OCI-LY7 (cell line): ENCODE results near the gene MRPL33. TPM values are rescaled to one million over a fixed set of nuclear protein-coding genes. Genes with fewer than 3 reads are reported as not detected.

Experiments
- BruUV-seq: library from RNA; stranded (reverse); fragments of 400-500 nt; replicated peaks from 2 replicates; lab custom pipeline; 2021; lab: Mats Ljungman, UMichigan
- CTCF ChIA-PET: fragments of 300-600 bp; sonication (Branson Sonifier 250); formaldehyde crosslinking; loops from one replicate; lab custom pipeline; 2022; ENCODE audit warnings: antibody characterized with exemption; ENCODE audit not compliant: unreplicated experiment; lab: Charles Lee
- POLR2A ChIA-PET: fragments of 300-600 bp; sonication (Branson Sonifier 250); formaldehyde crosslinking; loops from one replicate; lab custom pipeline; 2022; ENCODE audit warnings: antibody characterized with exemption; lab: Charles Lee
- DNase-seq: peaks from one replicate; pipeline ENCODE4 v3.0.0-alpha.2; 2015; ENCODE audit warnings: low spot score
- H2AFZ ChIP-seq: fragments of 200-600 bp; sonication (generic), shearing (Covaris generic); 2 replicates; pipeline ENCODE4 v1.6.1; 2014; ENCODE audit warnings: mild to moderate bottlenecking, antibody characterized with exemption, low read length, moderate library complexity
- H3K27ac ChIP-seq: fragments of 200-600 bp; sonication (generic); 2 replicates; pipeline ENCODE4 v1.5.1; 2014; ENCODE audit warnings: mixed run types, low read depth, mild to moderate bottlenecking, moderate library complexity, low read length, inconsistent platforms; ENCODE audit not compliant: poor library complexity, severe bottlenecking
- H3K36me3 ChIP-seq: fragments of 200-600 bp; sonication (generic); 2 replicates; pipeline ENCODE4 v1.6.1; 2014; ENCODE audit warnings: mild to moderate bottlenecking, antibody characterized with exemption, low read length, moderate library complexity, mixed read lengths; ENCODE audit not compliant: insufficient read depth
- H3K4me1 ChIP-seq: fragments of 200-600 bp; sonication (generic); 2 replicates; pipeline ENCODE4 v1.5.1; 2014; ENCODE audit warnings: mild to moderate bottlenecking, low read length; ENCODE audit not compliant: insufficient read depth, poor library complexity, severe bottlenecking
- H3K4me2 ChIP-seq: fragments of 200-600 bp; sonication (generic); 2 replicates; pipeline ENCODE4 v1.6.1; 2014; ENCODE audit warnings: mild to moderate bottlenecking, low read length
- H3K4me3 ChIP-seq: fragments of 200-600 bp; sonication (generic); 2 replicates; pipeline ENCODE4 v1.5.1; 2014; ENCODE audit warnings: mild to moderate bottlenecking, low read depth, low read length; ENCODE audit not compliant: poor library complexity, severe bottlenecking
- H3K79me2 ChIP-seq: fragments of 200-600 bp; sonication (generic); 2 replicates; pipeline ENCODE4 v1.6.1; 2016; ENCODE audit warnings: low read depth, mild to moderate bottlenecking, low read length, moderate library complexity, mixed read lengths; ENCODE audit not compliant: insufficient read depth
- H3K9me2 ChIP-seq: fragments of 200-600 bp; sonication (generic); 2 replicates; pipeline ENCODE4 v1.6.1; 2016; ENCODE audit warnings: mild to moderate bottlenecking, low read length, mixed read lengths; ENCODE audit not compliant: insufficient read depth
- H3K9me3 ChIP-seq: fragments of 200-600 bp; sonication (generic); 2 replicates; pipeline ENCODE4 v1.6.1; 2014; ENCODE audit warnings: mild to moderate bottlenecking, mixed run types, low read length, mixed read lengths
- H4K20me1 ChIP-seq: fragments of 200-600 bp; sonication (generic); 2 replicates; pipeline ENCODE4 v1.6.1; 2014; ENCODE audit warnings: mild to moderate bottlenecking, antibody characterized with exemption, low read length, moderate library complexity, mixed read lengths; ENCODE audit not compliant: insufficient read depth
- CTCF ChIP-seq: fragments of 200-600 bp; sonication (generic); conservative IDR thresholded peaks from 2 replicates; pipeline ENCODE4 v1.5.1; 2014; ENCODE audit warnings: mild to moderate bottlenecking, antibody characterized with exemption, low read length, moderate library complexity, mixed read lengths
- EZH2phosphoT487 ChIP-seq: fragments of 200-600 bp; sonication (generic); IDR thresholded peaks from 2 replicates; pipeline ENCODE4 v1.6.1; 2018; ENCODE audit warnings: low read depth, borderline replicate concordance, mild to moderate bottlenecking, mixed run types, antibody characterized with exemption, low read length, moderate library complexity, mixed read lengths
- intact Hi-C: fragments of 100-400 bp; cut with micrococcal nuclease; formaldehyde crosslinking; loops from one replicate; pipeline ENCODE4 v1.10.0; 2022; ENCODE audit not compliant: unreplicated experiment
- total RNA-seq, 2 experiments: library from RNA; depleted of rRNA in 1 of 2; stranded (reverse); fragments of >200 nt in 1 of 2; shearing (Covaris generic) in 1 of 2; gene quantifications; 2 replicates each; pipeline ENCODE4 v1.2.3, GENCODE V29; 2014 to 2022

Gene MRPL33
- total RNA-seq, 2 experiments from 2014 or later = 43.8 to 51.2 TPM

- Histone ChIP-seq H4K20me1 (no peaks in the 10 kb centered on the region), H3K9me3 (no peaks in the 10 kb centered on the region), H3K79me2 (no peaks in the 10 kb centered on the region), H2AFZ (no peak overlapping the region), H3K4me3 (no peak overlapping the region), H3K4me1 (no peaks in the 10 kb centered on the region), H3K9me2 (no peaks in the 10 kb centered on the region), H3K27ac (no peak overlapping the region), H3K4me2 (no peak overlapping the region; the same call in 1 of the 2 replicates), H3K36me3 (no peaks in the 10 kb centered on the region)
- BruUV-seq = no TSS peak
- no peak for DNase-seq
- intact Hi-C loops = no loop called here
- POLR2A ChIA-PET = no interaction called here
- CTCF ChIA-PET = no interaction called here
- no peak for TF ChIP-seq EZH2phosphoT487
- no peak for TF ChIP-seq CTCF
Observed at GRCh38 chr2:27765621-27766286, 5.8 kb upstream of the MRPL33 start.

DNA sequence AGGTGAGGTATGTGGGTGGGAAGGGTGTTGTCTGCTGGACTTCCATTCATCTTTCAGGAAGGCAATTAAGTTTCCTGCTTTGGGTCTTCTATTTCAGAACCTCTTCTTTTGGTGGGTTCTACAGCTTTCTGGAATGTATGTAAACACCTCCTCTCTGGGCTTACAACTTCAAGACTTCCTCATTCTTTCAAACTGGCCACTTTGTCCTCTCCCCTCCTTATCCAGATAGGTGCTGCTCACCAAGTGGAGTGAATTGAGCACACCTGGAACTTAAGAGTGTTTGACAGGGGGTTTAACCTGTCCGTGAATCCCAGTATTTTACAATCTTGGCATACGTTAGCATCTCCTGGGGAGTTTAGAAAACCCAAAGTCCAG, 5.2 kb upstream of the MRPL33 start:
- TF ChIP-seq EZH2phosphoT487 (no peak), CTCF (no peak)
- Histone ChIP-seq H3K79me2 (no peaks in the 10 kb centered on the region), H3K4me1 (no peaks in the 10 kb centered on the region), H3K36me3 (no peaks in the 10 kb centered on the region), H3K9me2 (no peaks in the 10 kb centered on the region), H3K9me3 (no peaks in the 10 kb centered on the region), H3K4me2 (no peak overlapping the region), H3K27ac (no peak overlapping the region), H2AFZ (no peak overlapping the region), H3K4me3 (no peak overlapping the region), H4K20me1 (no peaks in the 10 kb centered on the region)
- intact Hi-C loops = no loop called here
- BruUV-seq = no TSS peak
- ChIA-PET CTCF (no interaction called here), POLR2A (no interaction called here)
- no peak for DNase-seq

- Histone ChIP-seq H4K20me1 (no peaks in the 10 kb centered on the region), H3K4me2 (peak overlapping the region; percentile 69), H3K4me3 (peak overlapping the region; percentile 82), H2AFZ (peak overlapping the region; percentile 99), H3K4me1 (peaks cover 12% of the 10 kb centered on the region), H3K9me3 (no peaks in the 10 kb centered on the region), H3K27ac (no peak overlapping the region), H3K9me2 (peaks cover 5% of the 10 kb centered on the region; the same call in 1 of the 2 replicates), H3K36me3 (peaks cover 17% of the 10 kb centered on the region; the same call in 1 of the 2 replicates), H3K79me2 (peaks cover 14% of the 10 kb centered on the region)
- intact Hi-C loops = loop anchor here (5.0 kb wide), 2 partner anchors 121 to 621 kb away; partner anchors contain the start of genes BABAM2, FOSL2 and RBKS
- no TSS peak for BruUV-seq
- CTCF ChIA-PET = no interaction called here
- no peak for DNase-seq
- POLR2A ChIA-PET = interaction anchor here (0.7 kb wide), 1 partner anchor 9 kb away, joined by 5 read pairs; no protein-coding TSS in a partner anchor
- TF ChIP-seq EZH2phosphoT487 (no peak), CTCF (no peak)
Observed at GRCh38 chr2:27771202-27771547, 344 bp upstream of the MRPL33 start.
